MCF 10A (cell line): ENCODE results near the gene HSPA12B. TPM values are rescaled to one million over a fixed set of nuclear protein-coding genes. Genes with fewer than 3 reads are reported as not detected.

Experiments used
- BruUV-seq: library from RNA; stranded (reverse); fragments of 400-500 nt; replicated peaks from 2 replicates; lab custom pipeline; 2021; lab: Mats Ljungman, UMichigan
- CTCF ChIA-PET: fragments of 300-600 bp; sonication (Branson Sonifier 250); formaldehyde crosslinking; extraction: SDS; loops from one replicate; lab custom pipeline; 2021; ENCODE audit warnings: antibody characterized with exemption, inconsistent platforms; lab: Yijun Ruan, JAX
- POLR2A ChIA-PET: fragments of 300-600, 350-650 bp; sonication (Branson Sonifier 250); formaldehyde crosslinking; extraction: SDS; loops from one replicate; lab custom pipeline; 2020; ENCODE audit warnings: antibody characterized with exemption, inconsistent platforms; lab: Yijun Ruan, JAX
- DNase-seq: peaks from one replicate; pipeline ENCODE4 v3.0.0-alpha.2; 2018; ENCODE audit not compliant: unreplicated experiment
- H3K27ac Mint-ChIP-seq: one replicate; pipeline ENCODE4 v1.8.0; 2022; ENCODE audit warnings: mild to moderate bottlenecking, low read depth, mixed read lengths; ENCODE audit not compliant: unreplicated experiment
- H3K27me3 Mint-ChIP-seq: one replicate; pipeline ENCODE4 v1.8.0; 2022; ENCODE audit warnings: mixed read lengths; ENCODE audit not compliant: insufficient read depth, unreplicated experiment
- H3K36me3 Mint-ChIP-seq: one replicate; pipeline ENCODE4 v1.8.0; 2022; ENCODE audit warnings: mild to moderate bottlenecking, moderate library complexity, mixed read lengths; ENCODE audit not compliant: insufficient read depth, unreplicated experiment
- H3K4me1 Mint-ChIP-seq: one replicate; pipeline ENCODE4 v1.8.0; 2022; ENCODE audit warnings: mixed read lengths; ENCODE audit not compliant: insufficient read depth, unreplicated experiment
- H3K4me3 Mint-ChIP-seq: one replicate; pipeline ENCODE4 v1.8.0; 2022; ENCODE audit warnings: mild to moderate bottlenecking, moderate library complexity, mixed read lengths; ENCODE audit not compliant: unreplicated experiment
- H3K9me3 Mint-ChIP-seq: one replicate; pipeline ENCODE4 v1.8.0; 2022; ENCODE audit warnings: mixed read lengths; ENCODE audit not compliant: unreplicated experiment
- intact Hi-C: fragments of 100-400 bp; cut with micrococcal nuclease; formaldehyde crosslinking; loops from 2 replicates; pipeline ENCODE4 v1.14.1; 2022
- total RNA-seq: library from RNA; stranded (reverse); gene quantifications from 2 replicates; pipeline ENCODE4 v1.2.3, GENCODE V29; 2022
- TF ChIP-seq, protein P1 (sequence below): fragments of 200-600 bp; IDR thresholded peaks from one replicate; pipeline ENCODE4 v1.8.0; 2022; ENCODE audit warnings: antibody characterized with exemption, mild to moderate bottlenecking; ENCODE audit not compliant: unreplicated experiment

HSPA12B gene
- total RNA-seq, 1 experiment from 2014 or later = not detected

DNA sequence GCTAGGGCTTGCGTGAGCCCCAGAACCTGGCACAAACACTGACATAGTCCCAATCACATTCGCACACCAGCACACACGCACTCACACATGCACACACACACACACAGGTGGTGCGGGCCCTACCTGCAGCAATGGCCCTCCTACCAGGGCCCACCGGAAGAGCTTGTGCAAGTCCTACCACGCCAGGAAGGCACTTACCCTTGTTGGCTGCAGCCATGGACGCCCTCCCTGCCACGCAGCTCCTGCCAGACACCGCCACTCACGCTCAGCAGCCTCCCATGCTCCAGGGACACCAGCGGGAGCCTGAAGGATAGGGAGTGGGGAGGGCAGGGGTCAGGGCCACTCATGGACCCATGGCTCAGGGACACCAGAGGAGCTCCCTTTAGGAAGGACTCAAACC, 27.4 kb downstream of the HSPA12B start:
- TF ChIP-seq, protein P1, sequence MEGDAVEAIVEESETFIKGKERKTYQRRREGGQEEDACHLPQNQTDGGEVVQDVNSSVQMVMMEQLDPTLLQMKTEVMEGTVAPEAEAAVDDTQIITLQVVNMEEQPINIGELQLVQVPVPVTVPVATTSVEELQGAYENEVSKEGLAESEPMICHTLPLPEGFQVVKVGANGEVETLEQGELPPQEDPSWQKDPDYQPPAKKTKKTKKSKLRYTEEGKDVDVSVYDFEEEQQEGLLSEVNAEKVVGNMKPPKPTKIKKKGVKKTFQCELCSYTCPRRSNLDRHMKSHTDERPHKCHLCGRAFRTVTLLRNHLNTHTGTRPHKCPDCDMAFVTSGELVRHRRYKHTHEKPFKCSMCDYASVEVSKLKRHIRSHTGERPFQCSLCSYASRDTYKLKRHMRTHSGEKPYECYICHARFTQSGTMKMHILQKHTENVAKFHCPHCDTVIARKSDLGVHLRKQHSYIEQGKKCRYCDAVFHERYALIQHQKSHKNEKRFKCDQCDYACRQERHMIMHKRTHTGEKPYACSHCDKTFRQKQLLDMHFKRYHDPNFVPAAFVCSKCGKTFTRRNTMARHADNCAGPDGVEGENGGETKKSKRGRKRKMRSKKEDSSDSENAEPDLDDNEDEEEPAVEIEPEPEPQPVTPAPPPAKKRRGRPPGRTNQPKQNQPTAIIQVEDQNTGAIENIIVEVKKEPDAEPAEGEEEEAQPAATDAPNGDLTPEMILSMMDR = no peak
- DNase-seq = no peak
- Mint-ChIP-seq H3K27ac (no peak overlapping the region), H3K27me3 (no peaks in the 10 kb centered on the region), H3K36me3 (peaks cover 26% of the 10 kb centered on the region), H3K4me3 (no peak overlapping the region), H3K4me1 (no peaks in the 10 kb centered on the region), H3K9me3 (no peaks in the 10 kb centered on the region)
- ChIA-PET POLR2A (interaction anchor here (0.5 kb wide), 1 partner anchor 80 kb away, joined by 3 read pairs; no protein-coding TSS in a partner anchor), CTCF (interaction anchor here (0.6 to 2.2 kb wide), 5 partner anchors 9 to 79 kb away, joined by 3 to 8 read pairs (median 6); partner anchors contain the start of gene SPEF1)
- BruUV-seq = no TSS peak
- intact Hi-C loops = no loop called here

DNA sequence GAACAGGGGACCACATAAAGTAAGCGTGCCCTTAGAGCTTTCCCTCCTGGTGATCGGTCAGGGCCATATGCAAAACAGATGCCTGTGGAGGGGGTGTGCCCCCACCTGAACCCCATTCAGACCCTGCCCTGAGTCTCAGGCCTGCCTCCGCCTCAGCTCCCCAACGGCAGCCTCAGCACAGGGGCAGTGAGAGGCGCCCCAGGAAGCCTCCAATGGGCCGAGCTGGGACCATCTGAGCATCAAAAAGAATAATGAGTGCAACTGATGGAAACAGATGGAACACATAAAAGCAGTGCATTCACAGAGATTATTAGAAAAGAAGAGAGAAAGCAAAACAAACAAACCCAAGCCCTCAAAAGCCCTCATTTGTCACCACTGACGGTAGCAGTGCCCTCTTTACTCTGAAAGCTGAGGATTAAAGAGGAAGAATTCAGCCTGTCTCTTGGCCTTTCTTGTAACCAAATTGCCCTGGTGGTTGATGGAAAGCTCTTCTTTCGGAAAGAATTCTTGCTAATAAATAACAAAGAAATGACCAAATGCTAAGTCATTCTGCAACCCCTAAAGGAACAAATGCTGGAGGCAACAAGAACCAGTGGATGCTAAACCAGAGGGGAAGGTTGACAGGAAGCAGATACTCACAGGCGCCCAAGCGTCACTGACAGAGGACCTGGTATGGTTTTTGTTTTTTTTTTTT, 28.3 kb downstream of the HSPA12B start:
- H3K36me3 Mint-ChIP-seq = peaks cover 20% of the 10 kb centered on the region
- BruUV-seq = no TSS peak
- no peak overlapping the region for H3K27ac Mint-ChIP-seq
- H3K27me3 Mint-ChIP-seq = no peaks in the 10 kb centered on the region
- intact Hi-C loops = no loop called here
- ChIA-PET POLR2A (no interaction called here), CTCF (interaction anchor here (0.7 to 2.2 kb wide), 6 partner anchors 8 to 78 kb away, joined by 3 to 8 read pairs (median 6); partner anchors contain the start of gene SPEF1)
- H3K4me1 Mint-ChIP-seq = peaks cover 2% of the 10 kb centered on the region
- no peak for DNase-seq
- no peak overlapping the region for H3K4me3 Mint-ChIP-seq
- no peaks in the 10 kb centered on the region for H3K9me3 Mint-ChIP-seq
- TF ChIP-seq, protein P1 = no peak

DNA sequence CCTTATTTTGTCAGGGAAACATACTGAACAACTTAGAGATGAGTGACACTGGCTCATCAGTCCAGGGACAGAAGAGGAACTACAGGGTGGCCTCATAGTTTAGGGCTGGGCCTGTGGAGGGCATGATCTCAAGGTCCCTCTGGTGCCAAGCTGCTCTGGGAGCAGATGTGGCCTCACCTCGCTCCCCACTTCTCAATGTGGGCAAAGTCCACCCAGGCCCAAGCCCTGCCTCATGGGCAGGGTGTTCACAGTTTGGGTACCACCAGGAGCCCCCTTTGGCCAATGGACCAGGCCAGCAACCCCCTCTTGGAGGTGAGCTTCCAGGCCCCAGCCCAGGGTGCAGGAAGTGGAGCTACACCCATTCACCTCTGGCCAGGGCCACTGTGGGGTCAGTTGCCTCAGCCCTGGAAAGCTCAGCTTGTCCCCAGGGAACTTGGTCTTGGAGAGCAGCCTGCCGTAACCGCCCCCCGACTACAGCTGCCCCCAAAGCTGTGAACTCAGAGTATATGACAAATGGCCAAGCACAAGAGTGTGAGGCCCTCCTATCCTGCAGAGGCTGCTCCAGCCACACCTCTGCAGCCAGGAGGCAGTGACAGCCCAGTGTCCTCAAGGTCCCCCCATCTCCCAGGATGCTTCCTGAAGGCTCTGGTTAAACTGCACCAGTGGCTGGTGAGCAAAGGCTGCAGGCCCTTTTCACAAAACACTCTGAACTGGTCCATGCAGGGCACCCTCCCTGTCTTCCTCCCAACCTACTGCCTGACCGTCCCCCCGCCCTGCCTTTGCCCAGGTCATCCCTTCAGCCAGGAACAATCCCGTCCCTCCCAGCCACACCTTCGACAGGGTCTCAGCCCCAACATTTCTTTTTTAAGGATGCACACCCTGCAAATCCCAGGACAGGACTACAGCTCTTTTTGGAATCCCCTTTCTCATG, 31.5 kb downstream of the HSPA12B start:
- intact Hi-C loops = no loop called here
- BruUV-seq = no TSS peak
- Mint-ChIP-seq H3K36me3 (peaks cover 6% of the 10 kb centered on the region), H3K27me3 (no peaks in the 10 kb centered on the region), H3K4me3 (no peak overlapping the region), H3K9me3 (no peaks in the 10 kb centered on the region), H3K4me1 (peaks cover 14% of the 10 kb centered on the region), H3K27ac (no peak overlapping the region)
- ChIA-PET POLR2A (interaction anchor here (0.7 kb wide), 1 partner anchor 604 kb away, joined by 3 read pairs; no protein-coding TSS in a partner anchor), CTCF (interaction anchor here (0.8 to 6.7 kb wide), 4 partner anchors 9 to 91 kb away, joined by 3 to 65 read pairs (median 6); partner anchors contain the start of genes AP5S1 and SPEF1)
- TF ChIP-seq, protein P1 = no peak
- no peak for DNase-seq
